Muscle of back (tissue), 11 donors: ENCODE measurements around the gene IGFBP4. TPM values are rescaled to one million over a fixed set of nuclear protein-coding genes. Genes with fewer than 3 reads are reported as not detected.

Experiments
- DNase-seq, 3 donors: peaks; one replicate each; pipeline versions ENCODE4 v3.0.0 to v3.0.0-alpha.2; 2013
- polyA plus RNA-seq, 10 donors: library from polyadenylated mRNA; unstranded; fragments of 120-200 nt; gene quantifications; one replicate each; pipeline ENCODE4 v1.2.1, GENCODE V29; 2013; ENCODE audit not compliant: insufficient read length in 10 of 10

The IGFBP4 gene
- polyA plus RNA-seq, 10 donors, result 191 to 347 (median 255) TPM

DNA sequence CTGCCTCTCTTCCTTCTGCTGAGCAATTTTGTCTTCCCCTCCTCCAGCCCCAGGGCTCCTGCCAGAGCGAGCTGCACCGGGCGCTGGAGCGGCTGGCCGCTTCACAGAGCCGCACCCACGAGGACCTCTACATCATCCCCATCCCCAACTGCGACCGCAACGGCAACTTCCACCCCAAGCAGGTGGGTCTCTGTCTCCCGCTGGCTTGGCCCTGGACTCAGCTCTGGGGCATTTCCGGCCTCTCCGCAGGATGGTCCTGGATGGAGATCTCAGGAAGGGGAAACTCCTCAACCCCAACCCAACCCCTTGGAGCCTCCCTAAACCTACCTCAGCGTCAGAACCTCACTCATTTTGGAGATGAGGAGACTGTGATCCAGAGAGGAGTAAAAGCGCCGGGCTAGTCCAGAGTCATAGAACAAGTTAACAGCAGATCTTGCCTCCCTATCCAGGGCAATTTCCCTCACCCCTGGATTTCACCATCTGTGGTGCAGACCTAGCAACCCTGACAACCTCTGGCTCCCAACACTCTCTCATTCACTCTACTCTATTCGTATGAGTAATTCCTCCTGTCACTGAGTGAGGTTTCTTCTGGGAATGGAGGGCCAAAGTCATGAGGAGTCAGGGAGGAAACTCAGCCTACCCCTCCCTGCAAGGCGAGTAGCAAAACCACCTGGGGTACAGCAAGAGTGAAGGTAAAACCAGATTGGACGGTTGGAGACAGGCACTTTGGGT, 10.8 kb downstream of the IGFBP4 start:
- no peak for DNase-seq

- DNase-seq, result no peak
Measured at GRCh38 chr17:40454613-40454995, 11.4 kb downstream of the IGFBP4 start.

- DNase-seq, result no peak
Measured at GRCh38 chr17:40456396-40456951, 13.2 kb downstream of the IGFBP4 start.

- no peak for DNase-seq
Measured at GRCh38 chr17:40457369-40457768, 14.1 kb downstream of the IGFBP4 start.

GRCh38 chr17:40457964-40458791, 14.9 kb downstream of the IGFBP4 start:
- peak in 2 of 3 donors; percentile 73 to 86 for DNase-seq

DNA sequence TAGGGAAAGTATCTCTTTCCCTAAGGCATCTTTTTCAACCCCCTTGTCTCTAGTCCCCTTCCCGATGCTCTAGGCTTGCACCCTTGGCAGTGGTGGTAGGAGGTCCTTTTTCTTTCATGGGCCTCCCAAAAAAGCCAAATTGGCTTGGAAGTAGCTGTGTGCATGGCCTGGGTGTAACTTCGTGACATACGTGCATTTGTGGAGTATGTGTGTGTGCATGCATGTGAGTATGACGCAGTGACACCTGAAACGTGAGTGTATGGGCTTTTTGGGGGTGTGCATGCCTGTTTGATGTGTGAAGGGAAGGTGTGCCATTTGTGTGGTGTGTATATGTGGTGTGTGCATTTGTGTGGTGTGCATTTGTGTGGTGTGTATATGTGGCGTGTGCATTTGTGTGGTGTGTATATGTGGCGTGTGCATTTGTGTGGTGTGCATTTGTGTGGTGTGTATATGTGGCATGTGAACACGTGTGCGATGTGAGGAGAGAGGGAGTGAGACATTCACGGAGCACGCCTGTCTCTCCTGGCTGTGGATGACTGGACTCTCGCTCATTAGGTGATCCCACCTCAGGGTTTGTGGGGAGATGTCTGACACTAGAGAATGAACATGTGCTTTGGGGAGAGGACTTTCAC, 15.7 kb downstream of the IGFBP4 start:
- no peak for DNase-seq

- peak in 1 of 3 donors; percentile 76 for DNase-seq
Measured at GRCh38 chr17:40459636-40460603, 16.7 kb downstream of the IGFBP4 start.

DNA sequence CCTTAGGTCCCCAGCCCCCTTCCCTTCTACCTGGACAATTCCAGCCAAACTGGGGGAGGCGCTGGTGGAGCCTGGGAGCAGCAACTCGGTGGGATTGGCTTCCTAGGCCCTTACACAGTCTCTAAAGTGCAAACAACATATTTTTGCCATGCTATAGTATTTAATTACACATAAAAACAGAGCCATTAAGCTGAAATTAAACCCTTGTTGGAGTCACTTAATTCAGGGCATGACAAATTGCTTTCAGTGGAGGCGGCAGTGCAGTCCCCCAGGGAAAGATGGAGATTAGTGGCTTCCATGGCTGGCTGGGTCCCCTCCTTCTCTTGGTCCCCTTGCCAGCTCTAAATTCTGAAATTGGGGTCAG, 17.3 kb downstream of the IGFBP4 start:
- no peak for DNase-seq

GRCh38 chr17:40460968-40461731, 17.9 kb downstream of the IGFBP4 start:
- peak in 1 of 3 donors; percentile 45 for DNase-seq

- peak in 1 of 3 donors; percentile 86 for DNase-seq
Measured at GRCh38 chr17:40461732-40462342, 18.6 kb downstream of the IGFBP4 start.

- DNase-seq, result peak in 1 of 3 donors; percentile 62
Measured at GRCh38 chr17:40462343-40463121, 19.3 kb downstream of the IGFBP4 start.

- DNase-seq, result peak in 1 of 3 donors; percentile 70
Measured at GRCh38 chr17:40463122-40463550, 19.9 kb downstream of the IGFBP4 start.

- DNase-seq, result no peak
Measured at GRCh38 chr17:40464392-40464855, 21.2 kb downstream of the IGFBP4 start.

GRCh38 chr17:40466298-40466971, 23.2 kb downstream of the IGFBP4 start:
- no peak for DNase-seq

DNA sequence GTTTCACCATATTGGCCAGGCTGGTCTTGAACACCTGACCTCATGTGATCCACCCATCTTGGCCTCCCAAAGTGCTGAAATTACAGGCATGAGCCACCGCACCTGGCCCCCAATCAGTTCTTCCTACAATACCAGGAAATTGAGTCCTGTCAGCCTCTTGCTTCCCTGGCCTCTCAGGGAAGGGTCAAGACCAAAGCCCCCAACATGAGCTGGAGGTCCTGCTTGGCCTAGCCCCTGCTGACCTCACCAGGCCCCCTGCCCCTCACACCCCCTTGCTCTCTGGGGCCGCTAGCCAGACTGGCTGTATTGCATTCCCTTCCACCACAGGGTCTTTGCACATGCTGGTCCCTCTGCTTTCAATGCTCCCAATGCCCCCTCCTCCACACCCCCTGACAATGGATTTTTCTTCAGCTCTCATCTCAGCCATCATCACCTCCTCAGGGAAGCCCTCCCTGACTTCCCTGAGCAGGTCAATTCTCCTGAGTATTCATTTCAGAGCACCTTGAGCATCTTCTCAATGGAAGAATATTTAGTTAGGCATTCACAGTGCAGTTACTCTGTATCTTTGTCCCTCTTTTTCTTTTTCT, 24.1 kb downstream of the IGFBP4 start:
- no peak for DNase-seq

- DNase-seq, result no peak
Measured at GRCh38 chr17:40468560-40468959, 25.3 kb downstream of the IGFBP4 start.

DNA sequence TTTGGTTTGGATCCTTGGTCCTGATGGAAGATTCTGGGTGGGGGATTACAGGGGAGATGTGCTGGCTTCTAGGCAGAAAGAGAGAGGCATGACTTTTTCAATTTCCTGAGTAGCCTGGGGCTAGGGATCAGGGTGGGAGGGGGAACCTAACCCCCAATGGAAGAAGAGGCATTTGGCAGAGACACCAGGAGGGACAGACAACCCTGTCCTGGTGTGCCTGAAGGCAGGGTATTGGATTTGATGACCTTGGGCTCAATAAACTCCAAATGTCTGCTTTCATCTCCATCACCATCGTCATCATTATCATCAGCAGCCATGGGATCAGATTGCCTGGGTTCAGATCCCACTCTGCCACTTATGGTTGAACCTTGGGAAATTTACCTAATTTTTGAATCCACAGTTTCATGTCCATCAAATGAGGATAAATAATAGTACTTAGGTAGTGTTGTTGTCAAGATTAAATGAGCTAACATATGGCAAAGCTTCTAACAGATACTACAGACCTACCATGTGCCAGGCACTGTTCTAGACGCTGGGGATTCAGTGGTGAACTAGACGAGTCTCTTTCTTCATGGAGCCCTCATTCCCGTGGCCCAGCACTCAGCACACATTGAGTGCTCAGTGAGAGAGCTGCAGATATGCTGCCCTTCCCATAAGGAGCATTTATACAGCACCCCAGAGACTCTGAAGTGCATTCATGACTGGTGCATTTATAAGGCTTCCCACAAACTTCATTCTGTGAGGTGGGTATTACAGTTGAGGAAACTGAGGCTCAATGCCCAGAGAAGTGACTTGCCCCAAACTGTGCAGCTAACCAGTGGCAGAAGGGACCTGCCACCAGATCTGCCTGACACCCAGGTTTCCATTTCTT, 26.8 kb downstream of the IGFBP4 start:
- DNase-seq, result no peak
